HepG2 (cell line): ENCODE results near the gene MAGEE1. TPM values are rescaled to one million over a fixed set of nuclear protein-coding genes. Genes with fewer than 3 reads are reported as not detected.

Source experiments
- ATAC-seq: fragments of 200-7000 bp; cut with Tn5 transposase; 3 replicates; pipeline ENCODE4 v1.9.1; 2020; ENCODE audit warnings: mild to moderate bottlenecking, moderate library complexity
- BruUV-seq: library from RNA; stranded (reverse); fragments of 400-500 nt; replicated peaks from 2 replicates; lab custom pipeline; 2021; lab: Mats Ljungman, UMichigan
- CTCF ChIA-PET: fragments of 300-600 bp; formaldehyde crosslinking; extraction: SDS; loops from one replicate; lab custom pipeline; 2021; ENCODE audit warnings: low total read pairs, inconsistent platforms, low intra/inter-chr PET ratio; lab: Yijun Ruan, JAX
- POLR2A ChIA-PET: fragments of 350-600 bp; sonication (Branson Sonifier 250); formaldehyde crosslinking; loops from one replicate; lab custom pipeline; 2020; ENCODE audit warnings: antibody characterized with exemption, inconsistent platforms; lab: Yijun Ruan, JAX
- DNase-seq: peaks from one replicate; pipeline ENCODE4 v3.0.0-alpha.2; 2015; ENCODE audit warnings: low spot score
- FAIRE-seq: peaks from 3 replicates; lab custom pipeline; 2011; peaks lifted over from hg19 to GRCh38; lab: Jason Lieb, UNC
- H2AFZ ChIP-seq: one replicate; pipeline ENCODE4 v1.6.1; 2011; ENCODE audit warnings: low read length, inconsistent platforms
- H3K27ac ChIP-seq: fragments of 300-600 bp; 3 replicates; pipeline ENCODE4 v1.8.0; 2011; ENCODE audit warnings: mixed run types, mild to moderate bottlenecking, mixed read lengths, low read length, inconsistent platforms; ENCODE audit not compliant: insufficient read depth; ENCODE audit errors: extremely low read length
- H3K27me3 ChIP-seq, 2 experiments: fragments of 200-600 bp in 1 of 2; 2 replicates in 1 of 2; 3 replicates in 1 of 2; pipeline versions ENCODE4 v1.6.0 to v1.8.0; 2011; ENCODE audit warnings: low read length in 2 of 2, mild to moderate bottlenecking in 2 of 2, moderate library complexity in 2 of 2, inconsistent platforms in 1 of 2; ENCODE audit not compliant: insufficient read depth in 2 of 2, control insufficient read depth in 1 of 2
- H3K36me3 ChIP-seq, 2 experiments: fragments of 200-600 bp in 1 of 2; replicated peaks in 1 of 2; 2 replicates in 1 of 2; 3 replicates in 1 of 2; pipeline versions ENCODE4 v1.5.1 to v1.8.0; 2011; ENCODE audit warnings: low read length in 2 of 2, inconsistent platforms in 1 of 2; ENCODE audit not compliant: insufficient read depth in 2 of 2, control insufficient read depth in 1 of 2
- H3K4me1 ChIP-seq: 2 replicates; pipeline ENCODE4 v1.5.1; 2012; ENCODE audit warnings: low read length, inconsistent platforms; ENCODE audit not compliant: insufficient read depth
- H3K4me2 ChIP-seq: 2 replicates; pipeline ENCODE4 v1.6.0; 2011; ENCODE audit warnings: low read depth, low read length, inconsistent platforms
- H3K4me3 ChIP-seq, 3 experiments: fragments of 200-600 bp in 1 of 3; sonication (generic), shearing (Covaris generic) in 1 of 3; replicated peaks in 1 of 3; 2 replicates each; pipeline ENCODE4 v1.5.1; 2011 to 2016; ENCODE audit warnings: low read length in 3 of 3, inconsistent platforms in 2 of 3, low read depth in 2 of 3, mild to moderate bottlenecking in 2 of 3, control low read depth in 1 of 3, mixed read lengths in 1 of 3; ENCODE audit not compliant: insufficient read depth in 1 of 3
- H3K79me2 ChIP-seq: one replicate; pipeline ENCODE4 v1.6.1; 2011; ENCODE audit warnings: low read length, inconsistent platforms; ENCODE audit not compliant: insufficient read depth
- H3K9ac ChIP-seq: 2 replicates; pipeline ENCODE4 v1.6.0; 2011; ENCODE audit warnings: mild to moderate bottlenecking, low read depth, low read length, inconsistent platforms; ENCODE audit not compliant: insufficient read depth
- H3K9me3 ChIP-seq: 2 replicates; pipeline ENCODE4 v1.5.1; 2012; ENCODE audit warnings: mild to moderate bottlenecking, low read length
- H4K20me1 ChIP-seq: 2 replicates; pipeline ENCODE4 v1.6.0; 2011; ENCODE audit warnings: inconsistent platforms, mild to moderate bottlenecking, low read length, moderate library complexity; ENCODE audit not compliant: insufficient read depth
- HIVEP1 ChIP-seq: sonication (generic); formaldehyde crosslinking; IDR thresholded peaks from 2 replicates; pipeline ENCODE4 v1.4.0; 2020; ENCODE audit warnings: mild to moderate bottlenecking, missing genetic modification reagents
- NFIC ChIP-seq: IDR thresholded peaks from 2 replicates; pipeline ENCODE4 v1.6.1; 2012; ENCODE audit warnings: mild to moderate bottlenecking, low read length, inconsistent platforms
- PAF1 ChIP-seq: IDR thresholded peaks from 2 replicates; pipeline ENCODE4 v1.6.1; 2016; ENCODE audit warnings: missing genetic modification reagents, missing compliant biosample characterization
- SOX13 ChIP-seq, 3 experiments: fragments of 450-650 bp in 1 of 3; sonication (generic) in 1 of 3; formaldehyde crosslinking in 1 of 3; IDR thresholded peaks in 2 of 3; conservative IDR thresholded peaks in 1 of 3; 2 replicates each; pipeline versions ENCODE4 v1.5.0 to v1.6.1; 2016 to 2020; ENCODE audit warnings: antibody characterized with exemption in 1 of 3, mild to moderate bottlenecking in 1 of 3, missing compliant biosample characterization in 1 of 3, missing genetic modification reagents in 1 of 3, moderate library complexity in 1 of 3
- STAG1 ChIP-seq: sonication (generic); formaldehyde crosslinking; IDR thresholded peaks from 2 replicates; pipeline ENCODE4 v1.4.0; 2020; ENCODE audit warnings: missing genetic modification reagents
- TP53 ChIP-seq: sonication (generic); formaldehyde crosslinking; conservative IDR thresholded peaks from 2 replicates; pipeline ENCODE4 v1.4.0; 2020; ENCODE audit warnings: missing genetic modification reagents
- ZEB1 ChIP-seq: IDR thresholded peaks from 2 replicates; pipeline ENCODE4 v1.6.1; 2012; ENCODE audit warnings: mild to moderate bottlenecking, low read depth, inconsistent platforms; ENCODE audit not compliant: insufficient replicate concordance
- ZFP36L2 ChIP-seq: sonication (generic); formaldehyde crosslinking; IDR thresholded peaks from 2 replicates; pipeline ENCODE4 v1.4.0; 2020; ENCODE audit warnings: missing genetic modification reagents
- ZNF7 ChIP-seq: IDR thresholded peaks from 2 replicates; pipeline ENCODE4 v1.6.1; 2016; ENCODE audit warnings: missing biosample characterization, missing genetic modification reagents
- ZNF841 ChIP-seq: sonication (generic); formaldehyde crosslinking; IDR thresholded peaks from 2 replicates; pipeline ENCODE4 v1.8.1; 2023; ENCODE audit warnings: missing genetic modification reagents, borderline replicate concordance
- WGBS: methylation state at CpG from one replicate; pipeline ENCODE4 v1.1.6; 2017; ENCODE audit warnings: low lambda C conversion rate; 5-methylcytosine and 5-hydroxymethylcytosine counted together
- in situ Hi-C: cut with HindIII; loops from 2 replicates; pipeline ENCODE4 v1.10.0; 2017; ENCODE audit warnings: low pct_unique_long_range_greater_than_20kb; ENCODE audit not compliant: extremely low pct_ligation_motif_present
- intact Hi-C: fragments of 100-400 bp; cut with micrococcal nuclease; formaldehyde crosslinking; loops from one replicate; pipeline ENCODE4 v1.10.0; 2022; ENCODE audit not compliant: unreplicated experiment
- polyA plus RNA-seq, 8 experiments: library from polyadenylated mRNA; depleted of rRNA in 3 of 8; stranded (reverse) in 7 of 8; unstranded in 1 of 8; fragments of >200 nt; fragmentation: Illumina TruSeq in 4 of 8; extraction: Trizol in 4 of 8; gene quantifications; 2 replicates each; pipeline versions ENCODE4 v1.2.1 to v1.2.3, GENCODE V29; 2011 to 2016; ENCODE audit warnings: low read depth in 4 of 8, missing spikeins in 1 of 8, mixed read lengths in 1 of 8; ENCODE audit not compliant: insufficient read depth in 1 of 8
- total RNA-seq, 5 experiments: library from RNA; depleted of rRNA; stranded (reverse); fragments of >200 nt; fragmentation: Illumina TruSeq; extraction: Trizol; gene quantifications; 2 replicates each; pipeline ENCODE4 v1.2.3, GENCODE V29; 2016; ENCODE audit warnings: low read depth in 1 of 5
- TF ChIP-seq, protein P1 (sequence below): sonication (generic); formaldehyde crosslinking; IDR thresholded peaks from 2 replicates; pipeline ENCODE4 v1.5.0; 2020; ENCODE audit warnings: missing genetic modification reagents
- TF ChIP-seq, protein P2 (sequence below): sonication (generic); formaldehyde crosslinking; IDR thresholded peaks from 2 replicates; pipeline ENCODE4 v1.4.0; 2020; ENCODE audit warnings: missing genetic modification reagents; ENCODE audit errors: not compliant biosample characterization
- TF ChIP-seq, protein P3 (sequence below): sonication (generic); formaldehyde crosslinking; IDR thresholded peaks from 2 replicates; pipeline ENCODE4 v1.4.0; 2020; ENCODE audit warnings: low read depth, missing genetic modification reagents
- TF ChIP-seq, protein P4 (sequence below): sonication (generic); formaldehyde crosslinking; IDR thresholded peaks from 2 replicates; pipeline ENCODE4 v1.9.0; 2022; ENCODE audit warnings: low read depth, missing genetic modification reagents

MAGEE1 gene
- total and polyA plus RNA-seq, 2 of the 13 experiments (the other 11 are each of a cell fraction or from before 2014, with no cell fraction given) = 0.17 to 1.2 TPM

DNA sequence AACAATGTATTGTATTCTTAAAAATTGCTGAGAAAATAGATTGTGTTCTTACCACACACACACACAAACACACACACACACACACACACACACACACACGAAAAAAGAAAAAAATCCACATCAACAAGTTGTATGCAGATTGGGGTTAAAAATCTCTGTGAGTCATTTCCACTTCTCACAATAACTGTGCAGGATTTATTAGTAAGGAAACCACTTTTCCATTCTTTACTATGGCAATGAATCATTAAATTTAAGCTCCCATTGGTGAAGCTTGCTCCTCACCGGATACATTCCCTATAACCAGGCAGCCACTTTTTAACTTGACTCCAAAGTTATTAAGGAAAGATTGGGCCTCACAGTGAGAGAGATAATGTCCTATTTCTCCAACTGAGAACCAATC lies 19.7 kb upstream of the MAGEE1 start:
- no peak overlapping the region for H3K27ac ChIP-seq
- ATAC-seq (no peak), FAIRE-seq (no peak), DNase-seq (no peak)
- CTCF ChIA-PET = no interaction called here
- WGBS = 0% methylated on average over 1 of the region's 2 CpGs
- TF ChIP-seq ZNF841 (CRISPR knock-in tag) (no peak), ZEB1 (no peak), ZFP36L2 (CRISPR knock-in tag) (no peak), STAG1 (CRISPR knock-in tag) (no peak), HIVEP1 (CRISPR knock-in tag) (no peak), ZNF7 (CRISPR knock-in tag) (no peak), NFIC (no peak), PAF1 (CRISPR knock-in tag) (no peak), TP53 (CRISPR knock-in tag) (no peak), SOX13 (IDR thresholded peaks at IDR 0.05) (no peak), SOX13 (CRISPR knock-in tag; conservative IDR thresholded peaks at IDR 0.05 in 1 of 2, IDR thresholded peaks at IDR 0.05 in 1 of 2) (no peak)
- TF ChIP-seq, protein P1, sequence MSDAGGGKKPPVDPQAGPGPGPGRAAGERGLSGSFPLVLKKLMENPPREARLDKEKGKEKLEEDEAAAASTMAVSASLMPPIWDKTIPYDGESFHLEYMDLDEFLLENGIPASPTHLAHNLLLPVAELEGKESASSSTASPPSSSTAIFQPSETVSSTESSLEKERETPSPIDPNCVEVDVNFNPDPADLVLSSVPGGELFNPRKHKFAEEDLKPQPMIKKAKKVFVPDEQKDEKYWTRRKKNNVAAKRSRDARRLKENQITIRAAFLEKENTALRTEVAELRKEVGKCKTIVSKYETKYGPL = no peak
- TF ChIP-seq, protein P2, sequence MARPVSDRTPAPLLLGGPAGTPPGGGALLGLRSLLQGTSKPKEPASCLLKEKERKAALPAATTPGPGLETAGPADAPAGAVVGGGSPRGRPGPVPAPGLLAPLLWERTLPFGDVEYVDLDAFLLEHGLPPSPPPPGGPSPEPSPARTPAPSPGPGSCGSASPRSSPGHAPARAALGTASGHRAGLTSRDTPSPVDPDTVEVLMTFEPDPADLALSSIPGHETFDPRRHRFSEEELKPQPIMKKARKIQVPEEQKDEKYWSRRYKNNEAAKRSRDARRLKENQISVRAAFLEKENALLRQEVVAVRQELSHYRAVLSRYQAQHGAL (CRISPR knock-in tag) = no peak
- TF ChIP-seq, protein P3, sequence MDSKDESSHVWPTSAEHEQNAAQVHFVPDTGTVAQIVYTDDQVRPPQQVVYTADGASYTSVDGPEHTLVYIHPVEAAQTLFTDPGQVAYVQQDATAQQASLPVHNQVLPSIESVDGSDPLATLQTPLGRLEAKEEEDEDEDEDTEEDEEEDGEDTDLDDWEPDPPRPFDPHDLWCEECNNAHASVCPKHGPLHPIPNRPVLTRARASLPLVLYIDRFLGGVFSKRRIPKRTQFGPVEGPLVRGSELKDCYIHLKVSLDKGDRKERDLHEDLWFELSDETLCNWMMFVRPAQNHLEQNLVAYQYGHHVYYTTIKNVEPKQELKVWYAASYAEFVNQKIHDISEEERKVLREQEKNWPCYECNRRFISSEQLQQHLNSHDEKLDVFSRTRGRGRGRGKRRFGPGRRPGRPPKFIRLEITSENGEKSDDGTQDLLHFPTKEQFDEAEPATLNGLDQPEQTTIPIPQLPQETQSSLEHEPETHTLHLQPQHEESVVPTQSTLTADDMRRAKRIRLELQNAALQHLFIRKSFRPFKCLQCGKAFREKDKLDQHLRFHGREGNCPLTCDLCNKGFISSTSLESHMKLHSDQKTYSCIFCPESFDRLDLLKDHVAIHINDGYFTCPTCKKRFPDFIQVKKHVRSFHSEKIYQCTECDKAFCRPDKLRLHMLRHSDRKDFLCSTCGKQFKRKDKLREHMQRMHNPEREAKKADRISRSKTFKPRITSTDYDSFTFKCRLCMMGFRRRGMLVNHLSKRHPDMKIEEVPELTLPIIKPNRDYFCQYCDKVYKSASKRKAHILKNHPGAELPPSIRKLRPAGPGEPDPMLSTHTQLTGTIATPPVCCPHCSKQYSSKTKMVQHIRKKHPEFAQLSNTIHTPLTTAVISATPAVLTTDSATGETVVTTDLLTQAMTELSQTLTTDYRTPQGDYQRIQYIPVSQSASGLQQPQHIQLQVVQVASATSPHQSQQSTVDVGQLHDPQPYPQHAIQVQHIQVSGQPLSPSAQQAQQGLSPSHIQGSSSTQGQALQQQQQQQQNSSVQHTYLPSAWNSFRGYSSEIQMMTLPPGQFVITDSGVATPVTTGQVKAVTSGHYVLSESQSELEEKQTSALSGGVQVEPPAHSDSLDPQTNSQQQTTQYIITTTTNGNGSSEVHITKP (CRISPR knock-in tag) = no peak
- TF ChIP-seq, protein P4, sequence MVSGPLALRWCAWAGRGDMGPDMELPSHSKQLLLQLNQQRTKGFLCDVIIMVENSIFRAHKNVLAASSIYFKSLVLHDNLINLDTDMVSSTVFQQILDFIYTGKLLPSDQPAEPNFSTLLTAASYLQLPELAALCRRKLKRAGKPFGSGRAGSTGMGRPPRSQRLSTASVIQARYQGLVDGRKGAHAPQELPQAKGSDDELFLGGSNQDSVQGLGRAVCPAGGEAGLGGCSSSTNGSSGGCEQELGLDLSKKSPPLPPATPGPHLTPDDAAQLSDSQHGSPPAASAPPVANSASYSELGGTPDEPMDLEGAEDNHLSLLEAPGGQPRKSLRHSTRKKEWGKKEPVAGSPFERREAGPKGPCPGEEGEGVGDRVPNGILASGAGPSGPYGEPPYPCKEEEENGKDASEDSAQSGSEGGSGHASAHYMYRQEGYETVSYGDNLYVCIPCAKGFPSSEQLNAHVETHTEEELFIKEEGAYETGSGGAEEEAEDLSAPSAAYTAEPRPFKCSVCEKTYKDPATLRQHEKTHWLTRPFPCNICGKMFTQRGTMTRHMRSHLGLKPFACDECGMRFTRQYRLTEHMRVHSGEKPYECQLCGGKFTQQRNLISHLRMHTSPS (CRISPR knock-in tag) = no peak
- no peaks in the 10 kb centered on the region for H3K4me1 ChIP-seq
- H3K9ac ChIP-seq = no peak overlapping the region
- H3K79me2 ChIP-seq = no peaks in the 10 kb centered on the region
- H3K4me3 ChIP-seq = no peak overlapping the region
- no peaks in the 10 kb centered on the region for H3K36me3 ChIP-seq
- in situ Hi-C loops (no loop called here), intact Hi-C loops (no loop called here)
- H2AFZ ChIP-seq = no peak overlapping the region
- no TSS peak for BruUV-seq
- H3K9me3 ChIP-seq = no peaks in the 10 kb centered on the region
- no peaks in the 10 kb centered on the region for H4K20me1 ChIP-seq
- POLR2A ChIA-PET = no interaction called here
- no peak overlapping the region for H3K4me2 ChIP-seq
- H3K27me3 ChIP-seq = no peaks in the 10 kb centered on the region
